Measurements from ENCODE around the gene PSMA2.

Gene PSMA2

DNA sequence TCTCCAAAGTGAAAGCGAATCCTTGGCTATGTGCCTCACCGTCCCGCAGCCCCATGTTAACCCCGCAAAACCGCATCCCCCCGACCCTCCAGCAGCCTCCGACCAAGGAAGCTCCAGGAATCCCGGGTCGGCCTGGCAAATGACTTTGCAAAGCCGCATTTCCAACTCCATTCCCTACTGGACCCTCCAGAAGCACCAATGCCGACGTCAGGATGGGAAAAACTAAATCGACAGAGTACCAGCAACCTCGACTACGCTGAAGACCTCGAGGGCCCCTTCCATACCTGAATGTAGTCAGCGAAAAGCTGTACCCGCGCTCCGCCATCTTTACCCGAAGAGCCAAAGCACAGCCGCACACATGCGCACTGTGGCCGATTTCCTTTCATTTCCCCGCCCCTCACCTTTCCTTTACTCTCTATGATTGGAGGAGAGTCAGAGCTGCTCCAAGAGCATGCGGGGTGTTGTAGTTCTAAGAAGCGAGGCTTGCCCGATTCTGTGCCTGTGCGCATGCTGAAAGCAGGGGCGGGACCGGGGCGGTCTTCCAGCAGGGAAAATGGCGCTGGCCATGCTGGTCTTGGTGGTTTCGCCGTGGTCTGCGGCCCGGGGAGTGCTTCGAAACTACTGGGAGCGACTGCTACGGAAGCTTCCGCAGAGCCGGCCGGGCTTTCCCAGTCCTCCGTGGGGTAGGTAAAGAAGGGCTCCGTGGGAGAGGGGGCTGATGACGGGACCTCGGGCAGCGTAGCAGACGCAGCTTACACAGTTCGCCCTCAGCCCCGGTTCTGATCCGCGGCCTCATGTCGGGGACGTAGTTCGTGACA is at the start of gene PSMA2, which contains the start of gene MRPL32:
TSS of gene PSMA2 (minus strand) at position 341 of the 818 bp plus-strand sequence. CDS start at position 325, 16 bp downstream.
TSS of gene MRPL32 (plus strand) at position 543 of the 818 bp plus-strand sequence. CDS start at position 554, 11 bp downstream.
- no peaks in the 10 kb centered on the region for H3K27me3 ChIP-seq (ENCODE audit: control insufficient read depth, insufficient read depth, low read length)
- H3K27ac ChIP-seq (ENCODE audit: low read depth, low read length), result peak within 1 kb of the TSS; percentile 85
- peak within 1 kb of the TSS; percentile 85 for H3K4me3 ChIP-seq (ENCODE audit: low read length)
- H3K36me3 ChIP-seq (ENCODE audit: control insufficient read depth, insufficient read depth, low read length), result no peaks in the 10 kb centered on the region
- H3K9ac ChIP-seq (ENCODE audit: low read length), result peak within 1 kb of the TSS; percentile 85
- H3K4me1 ChIP-seq (ENCODE audit: control insufficient read depth, insufficient read depth, low read length), result peaks cover 16% of the 10 kb centered on the region

GRCh38 chr7:42981601-42982000 is 49.6 kb upstream of the PSMA2 start:
- Histone ChIP-seq H3K4me1 (ENCODE audit: control insufficient read depth, insufficient read depth, low read length) (no peaks in the 10 kb centered on the region), H3K36me3 (ENCODE audit: control insufficient read depth, insufficient read depth, low read length) (no peaks in the 10 kb centered on the region), H3K4me3 (ENCODE audit: low read length) (no peak overlapping the region), H3K27me3 (ENCODE audit: control insufficient read depth, insufficient read depth, low read length) (no peaks in the 10 kb centered on the region), H3K27ac (ENCODE audit: low read depth, low read length) (no peak overlapping the region), H3K9ac (ENCODE audit: low read length) (no peak overlapping the region)

- Histone ChIP-seq H3K9ac (ENCODE audit: low read length) (no peak overlapping the region), H3K27ac (ENCODE audit: low read depth, low read length) (no peak overlapping the region), H3K36me3 (ENCODE audit: control insufficient read depth, insufficient read depth, low read length) (no peaks in the 10 kb centered on the region), H3K27me3 (ENCODE audit: control insufficient read depth, insufficient read depth, low read length) (no peaks in the 10 kb centered on the region), H3K4me1 (ENCODE audit: control insufficient read depth, insufficient read depth, low read length) (no peaks in the 10 kb centered on the region), H3K4me3 (ENCODE audit: low read length) (no peak overlapping the region)
Observed at GRCh38 chr7:42980514-42980913, 48.5 kb upstream of the PSMA2 start.

DNA sequence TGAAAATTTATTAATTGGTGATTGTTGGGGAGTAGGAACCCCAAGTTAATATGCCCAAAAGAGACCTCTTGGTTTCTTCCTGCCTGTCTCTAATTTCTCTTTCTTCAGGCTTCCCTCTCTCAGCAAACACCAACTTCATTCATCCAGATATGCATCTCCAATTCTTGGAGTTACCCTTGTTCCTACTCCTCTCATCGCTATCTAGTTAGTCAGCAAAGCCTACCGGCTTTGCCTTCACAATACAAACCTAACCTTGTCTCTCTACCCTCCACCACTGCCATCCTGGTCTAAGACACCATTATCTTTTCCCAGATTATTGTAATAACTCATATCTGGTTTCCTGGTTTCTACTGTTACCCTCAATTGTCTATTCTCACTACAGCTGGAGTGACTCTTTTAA is 48.1 kb upstream of the PSMA2 start:
- Histone ChIP-seq H3K27ac (ENCODE audit: low read depth, low read length) (no peak overlapping the region), H3K27me3 (ENCODE audit: control insufficient read depth, insufficient read depth, low read length) (no peaks in the 10 kb centered on the region), H3K9ac (ENCODE audit: low read length) (no peak overlapping the region), H3K4me3 (ENCODE audit: low read length) (no peak overlapping the region), H3K4me1 (ENCODE audit: control insufficient read depth, insufficient read depth, low read length) (no peaks in the 10 kb centered on the region), H3K36me3 (ENCODE audit: control insufficient read depth, insufficient read depth, low read length) (no peaks in the 10 kb centered on the region)

- H3K27me3 ChIP-seq (ENCODE audit: control insufficient read depth, insufficient read depth, low read length), result no peaks in the 10 kb centered on the region
- no peak overlapping the region for H3K27ac ChIP-seq (ENCODE audit: low read depth, low read length)
- H3K36me3 ChIP-seq (ENCODE audit: control insufficient read depth, insufficient read depth, low read length), result no peaks in the 10 kb centered on the region
- H3K4me3 ChIP-seq (ENCODE audit: low read length), result no peak overlapping the region
- H3K4me1 ChIP-seq (ENCODE audit: control insufficient read depth, insufficient read depth, low read length), result no peaks in the 10 kb centered on the region
- no peak overlapping the region for H3K9ac ChIP-seq (ENCODE audit: low read length)
Observed at GRCh38 chr7:42978496-42978895, 46.5 kb upstream of the PSMA2 start.

- no peaks in the 10 kb centered on the region for H3K36me3 ChIP-seq (ENCODE audit: control insufficient read depth, insufficient read depth, low read length)
- H3K27me3 ChIP-seq (ENCODE audit: control insufficient read depth, insufficient read depth, low read length), result no peaks in the 10 kb centered on the region
- no peaks in the 10 kb centered on the region for H3K4me1 ChIP-seq (ENCODE audit: control insufficient read depth, insufficient read depth, low read length)
- H3K4me3 ChIP-seq (ENCODE audit: low read length), result no peak overlapping the region
- no peak overlapping the region for H3K9ac ChIP-seq (ENCODE audit: low read length)
- no peak overlapping the region for H3K27ac ChIP-seq (ENCODE audit: low read depth, low read length)
Observed at GRCh38 chr7:42976371-42976770, 44.4 kb upstream of the PSMA2 start.

DNA sequence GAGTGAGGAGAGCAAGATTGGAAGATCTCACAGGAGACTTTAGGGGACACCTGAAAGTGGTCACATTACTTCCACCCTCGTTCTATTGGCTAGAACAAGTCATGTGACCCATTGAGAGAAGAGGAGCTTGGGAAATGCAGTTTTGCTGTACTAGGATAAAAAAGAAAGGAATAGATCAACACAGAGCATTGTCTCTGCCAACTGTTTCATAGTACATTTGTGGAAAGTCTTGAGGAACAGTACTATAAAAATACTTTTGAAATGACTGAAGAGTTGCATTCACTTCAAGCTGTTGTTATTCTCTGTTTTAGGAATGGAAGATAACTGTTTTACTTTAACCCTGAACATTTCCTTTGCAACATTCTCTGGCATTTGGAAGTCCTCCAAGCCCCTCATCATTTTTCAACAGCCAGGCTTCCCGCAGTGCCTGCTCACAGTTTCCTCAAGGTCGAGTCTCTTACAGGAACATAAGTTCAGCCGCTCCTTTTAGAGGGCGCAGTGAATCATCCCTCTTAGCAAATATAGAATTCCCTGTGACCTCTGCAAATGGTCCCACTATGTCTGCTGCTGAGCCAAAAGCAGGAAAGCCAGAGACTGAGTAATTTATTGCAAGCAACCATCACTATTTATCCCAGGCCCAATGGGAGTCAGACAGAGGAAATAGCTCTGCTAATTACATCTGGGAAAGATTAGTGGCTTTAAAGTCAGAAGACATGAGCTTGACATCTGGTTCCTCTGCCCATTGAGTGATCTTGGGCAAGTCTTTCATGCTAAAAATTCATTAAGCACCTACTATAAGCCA is 40.9 kb upstream of the PSMA2 start:
- no peak overlapping the region for H3K4me3 ChIP-seq (ENCODE audit: low read length)
- peak overlapping the region; percentile 66 for H3K27ac ChIP-seq (ENCODE audit: low read depth, low read length)
- H3K4me1 ChIP-seq (ENCODE audit: control insufficient read depth, insufficient read depth, low read length), result no peaks in the 10 kb centered on the region
- no peaks in the 10 kb centered on the region for H3K27me3 ChIP-seq (ENCODE audit: control insufficient read depth, insufficient read depth, low read length)
- H3K36me3 ChIP-seq (ENCODE audit: control insufficient read depth, insufficient read depth, low read length), result no peaks in the 10 kb centered on the region
- no peak overlapping the region for H3K9ac ChIP-seq (ENCODE audit: low read length)

DNA sequence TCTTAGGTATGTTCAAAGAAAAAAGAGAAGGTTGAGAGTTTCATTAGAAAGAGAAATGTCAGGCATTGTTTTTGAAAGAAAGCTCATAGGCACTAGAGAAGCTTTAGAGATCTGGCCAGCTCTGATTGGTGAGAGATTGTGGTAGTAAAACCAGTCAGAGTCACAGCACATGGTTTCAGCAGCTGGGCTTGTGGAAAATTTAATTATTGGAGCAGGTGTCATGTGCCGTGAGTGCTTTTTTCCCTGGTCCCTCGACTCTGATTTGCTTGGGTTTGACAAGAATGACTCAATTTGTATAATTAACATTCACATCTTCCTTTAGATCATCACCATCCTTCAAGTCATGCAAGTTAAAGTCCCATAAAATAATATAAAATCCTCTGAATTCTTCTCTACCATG is 35.4 kb upstream of the PSMA2 start:
- Histone ChIP-seq H3K27ac (ENCODE audit: low read depth, low read length) (no peak overlapping the region), H3K4me1 (ENCODE audit: control insufficient read depth, insufficient read depth, low read length) (peaks cover 5% of the 10 kb centered on the region), H3K4me3 (ENCODE audit: low read length) (no peak overlapping the region), H3K36me3 (ENCODE audit: control insufficient read depth, insufficient read depth, low read length) (no peaks in the 10 kb centered on the region), H3K9ac (ENCODE audit: low read length) (no peak overlapping the region), H3K27me3 (ENCODE audit: control insufficient read depth, insufficient read depth, low read length) (no peaks in the 10 kb centered on the region)

DNA sequence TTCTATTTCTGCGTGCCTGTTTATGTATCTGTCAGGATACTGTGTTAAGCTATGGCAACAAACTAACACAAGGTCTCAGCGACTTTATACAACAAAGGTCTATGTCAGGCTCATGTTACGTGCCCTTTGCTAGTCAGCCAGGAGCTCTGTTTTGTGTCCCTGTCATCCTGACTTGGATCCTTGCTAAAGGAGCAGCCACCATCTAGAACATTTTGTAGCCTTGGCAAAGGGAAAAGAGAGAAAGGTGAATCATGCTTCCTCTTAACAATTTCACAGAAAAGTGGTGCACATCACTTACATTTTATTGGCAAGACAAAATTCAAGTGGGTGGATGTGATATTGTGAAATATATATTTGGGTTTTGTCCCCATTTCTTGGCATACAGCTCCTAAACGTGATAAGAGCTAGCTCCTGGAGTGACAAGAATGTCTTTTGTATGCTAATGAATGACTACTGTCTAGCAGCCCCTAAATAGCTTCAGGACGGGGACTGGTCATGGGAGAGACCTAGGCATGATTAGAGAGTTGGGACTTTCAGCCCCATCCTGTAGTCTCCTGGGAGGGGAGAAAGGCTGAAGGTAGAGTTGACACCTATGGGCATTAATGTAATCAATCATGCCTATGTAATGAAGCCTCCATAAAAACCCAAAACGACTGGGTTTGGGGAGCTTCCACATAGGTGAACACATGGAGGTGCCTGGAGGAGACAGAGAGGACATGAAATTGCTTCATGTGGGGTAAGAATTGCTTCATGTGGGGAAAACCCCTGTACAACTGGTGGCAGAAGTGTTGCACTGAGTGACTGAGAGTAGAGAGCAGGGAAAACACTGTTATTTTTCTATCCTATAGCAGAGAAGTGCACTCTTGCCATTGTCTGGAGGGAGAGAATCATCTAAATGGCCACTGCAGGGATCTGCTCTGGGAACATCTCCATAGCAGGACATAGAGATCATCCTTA is 33.2 kb upstream of the PSMA2 start:
- Histone ChIP-seq H3K36me3 (ENCODE audit: control insufficient read depth, insufficient read depth, low read length) (no peaks in the 10 kb centered on the region), H3K4me3 (ENCODE audit: low read length) (no peak overlapping the region), H3K27ac (ENCODE audit: low read depth, low read length) (peak overlapping the region; percentile 34), H3K4me1 (ENCODE audit: control insufficient read depth, insufficient read depth, low read length) (peaks cover 5% of the 10 kb centered on the region), H3K27me3 (ENCODE audit: control insufficient read depth, insufficient read depth, low read length) (no peaks in the 10 kb centered on the region), H3K9ac (ENCODE audit: low read length) (no peak overlapping the region)

DNA sequence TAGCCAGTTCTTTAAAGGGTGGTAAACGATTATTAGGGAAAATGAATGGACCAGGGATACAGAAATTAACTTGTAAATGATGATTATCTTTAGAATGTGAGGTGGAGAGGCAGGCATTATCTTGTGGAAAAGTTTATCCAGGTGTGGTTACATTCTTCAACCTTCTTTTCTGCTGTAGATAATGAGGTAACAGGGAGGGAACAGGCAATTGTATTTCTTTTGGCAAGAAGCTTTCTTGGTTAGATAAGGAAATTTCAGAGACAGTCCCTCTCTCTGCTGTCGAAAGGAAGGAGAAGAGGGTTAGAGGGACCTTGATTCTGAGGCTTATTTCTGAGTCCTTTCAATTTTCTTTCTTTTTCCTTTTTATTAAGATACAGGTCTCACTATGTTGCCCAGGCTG is 32.3 kb upstream of the PSMA2 start:
- peak overlapping the region; percentile 34 for H3K27ac ChIP-seq (ENCODE audit: low read depth, low read length)
- H3K4me1 ChIP-seq (ENCODE audit: control insufficient read depth, insufficient read depth, low read length), result peaks cover 5% of the 10 kb centered on the region
- no peak overlapping the region for H3K9ac ChIP-seq (ENCODE audit: low read length)

DNA sequence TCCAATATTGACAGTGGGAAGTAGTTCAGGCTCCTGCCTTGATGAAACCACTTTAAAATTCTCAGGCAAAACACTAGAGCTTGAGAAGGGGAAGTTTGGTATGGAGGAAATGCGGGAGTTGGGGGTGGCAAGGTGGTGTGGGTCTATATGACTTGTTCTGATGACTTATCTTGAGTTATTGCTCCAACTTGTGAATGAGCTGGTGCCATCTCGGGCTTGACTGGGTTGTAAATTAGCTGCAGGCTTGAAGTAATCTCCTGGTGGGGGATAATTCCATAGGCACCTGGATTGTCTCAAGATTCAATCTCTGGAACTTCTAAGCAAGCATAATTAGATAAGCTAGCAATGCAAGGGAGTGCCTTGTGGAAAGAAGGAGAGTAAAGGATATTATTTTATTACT is 29.2 kb upstream of the PSMA2 start:
- Histone ChIP-seq H3K4me3 (ENCODE audit: low read length) (no peak overlapping the region), H3K4me1 (ENCODE audit: control insufficient read depth, insufficient read depth, low read length) (peaks cover 5% of the 10 kb centered on the region), H3K27me3 (ENCODE audit: control insufficient read depth, insufficient read depth, low read length) (no peaks in the 10 kb centered on the region), H3K36me3 (ENCODE audit: control insufficient read depth, insufficient read depth, low read length) (no peaks in the 10 kb centered on the region), H3K9ac (ENCODE audit: low read length) (no peak overlapping the region), H3K27ac (ENCODE audit: low read depth, low read length) (no peak overlapping the region)

More for the DNA sequence above, 32.3 kb upstream of the PSMA2 start:
- Histone ChIP-seq H3K4me3 (ENCODE audit: low read length) (no peak overlapping the region), H3K27me3 (ENCODE audit: control insufficient read depth, insufficient read depth, low read length) (no peaks in the 10 kb centered on the region), H3K36me3 (ENCODE audit: control insufficient read depth, insufficient read depth, low read length) (no peaks in the 10 kb centered on the region)

DNA sequence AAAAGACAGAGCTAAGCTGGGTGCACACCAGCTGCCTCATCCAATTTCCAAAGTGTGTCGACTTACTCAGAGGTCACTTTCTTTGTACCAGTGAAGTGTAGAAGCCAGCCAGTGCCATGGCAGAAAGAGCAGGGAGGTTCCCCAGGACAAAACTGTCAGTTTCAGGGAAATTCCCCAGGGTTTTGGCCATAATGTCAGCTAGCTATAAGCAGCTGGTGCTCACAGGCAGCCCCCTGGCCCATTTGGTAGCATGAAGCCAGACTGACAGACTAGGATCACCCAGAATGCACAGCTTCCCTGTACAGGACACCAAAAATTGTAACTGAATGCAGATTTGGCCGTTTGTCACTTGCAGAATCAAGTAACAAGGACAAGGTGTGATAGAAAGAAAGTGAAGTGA is 28.8 kb upstream of the PSMA2 start:
- Histone ChIP-seq H3K27ac (ENCODE audit: low read depth, low read length) (no peak overlapping the region), H3K27me3 (ENCODE audit: control insufficient read depth, insufficient read depth, low read length) (no peaks in the 10 kb centered on the region), H3K36me3 (ENCODE audit: control insufficient read depth, insufficient read depth, low read length) (no peaks in the 10 kb centered on the region), H3K4me3 (ENCODE audit: low read length) (no peak overlapping the region), H3K4me1 (ENCODE audit: control insufficient read depth, insufficient read depth, low read length) (peaks cover 5% of the 10 kb centered on the region), H3K9ac (ENCODE audit: low read length) (no peak overlapping the region)
